ENCODE results near the gene PCMTD2. TPM values are rescaled to one million over a fixed set of nuclear protein-coding genes. Genes with fewer than 3 reads are reported as not detected.

Gene PCMTD2
- total RNA-seq, 1 experiment from 2014 or later, result 50.9 TPM

GRCh38 chr20:64233725-64234124 lies 21.8 kb upstream of the PCMTD2 start:
- Mint-ChIP-seq H3K27me3 (ENCODE audit: low read depth) (peaks cover 3% of the 10 kb centered on the region; the same call in 1 of the 2 replicates), H3K4me1 (peaks cover 5% of the 10 kb centered on the region; the same call in 1 of the 2 replicates), H3K27ac (no peak overlapping the region), H3K9me3 (peaks cover 9% of the 10 kb centered on the region), H3K4me3 (no peak overlapping the region), H3K36me3 (0 out of 2 replicates have a peak, but pooled peaks cover 4% of the 10 kb centered on the region)
- CTCF ChIA-PET, result no interaction called here
- POLR2A ChIA-PET, result no interaction called here
- ATAC-seq (no peak), DNase-seq (ENCODE audit: low spot score) (no peak)
- TF ChIP-seq ZBTB43 (CRISPR knock-in tag; IDR thresholded peaks at IDR 0.05) (no peak), FOXP4 (CRISPR knock-in tag; IDR thresholded peaks at IDR 0.05) (no peak), ZNF263 (CRISPR knock-in tag; IDR thresholded peaks at IDR 0.05; ENCODE audit: low read depth) (no peak), NR1H2 (CRISPR knock-in tag; IDR thresholded peaks at IDR 0.05) (no peak), AR (CRISPR knock-in tag; IDR thresholded peaks at IDR 0.05) (no peak), SMAD3 (CRISPR knock-in tag; IDR thresholded peaks at IDR 0.05; ENCODE audit: borderline replicate concordance) (no peak), PREB (CRISPR knock-in tag; IDR thresholded peaks at IDR 0.05; ENCODE audit: borderline replicate concordance) (no peak), GRHL2 (CRISPR knock-in tag; IDR thresholded peaks at IDR 0.05; ENCODE audit: insufficient replicate concordance, severe bottlenecking) (no peak), FOXP1 (CRISPR knock-in tag; IDR thresholded peaks at IDR 0.05; ENCODE audit: borderline replicate concordance) (no peak), USF1 (CRISPR knock-in tag; IDR thresholded peaks at IDR 0.05) (no peak), MYBL2 (CRISPR knock-in tag; IDR thresholded peaks at IDR 0.05) (no peak), ZNF671 (CRISPR knock-in tag; IDR thresholded peaks at IDR 0.05) (no peak), ZNF416 (CRISPR knock-in tag; IDR thresholded peaks at IDR 0.05) (no peak), GABPB1 (CRISPR knock-in tag; IDR thresholded peaks at IDR 0.05) (no peak), ETV6 (CRISPR knock-in tag; IDR thresholded peaks at IDR 0.05) (no peak), TP53 (CRISPR knock-in tag; IDR thresholded peaks at IDR 0.05) (no peak), ZNF219 (CRISPR knock-in tag; IDR thresholded peaks at IDR 0.05; ENCODE audit: borderline replicate concordance) (no peak), CDX4 (CRISPR knock-in tag; IDR thresholded peaks at IDR 0.05; ENCODE audit: borderline replicate concordance) (no peak)

Measured in WTC11 (cell line).